ENCODE results near the gene TIMM22. TPM values are rescaled to one million over a fixed set of nuclear protein-coding genes. Genes with fewer than 3 reads are reported as not detected.

The TIMM22 gene
- polyA plus RNA-seq, 2 of the 4 experiments (the other 2 are of a cell fraction), result 15.8 to 21.3 TPM

DNA sequence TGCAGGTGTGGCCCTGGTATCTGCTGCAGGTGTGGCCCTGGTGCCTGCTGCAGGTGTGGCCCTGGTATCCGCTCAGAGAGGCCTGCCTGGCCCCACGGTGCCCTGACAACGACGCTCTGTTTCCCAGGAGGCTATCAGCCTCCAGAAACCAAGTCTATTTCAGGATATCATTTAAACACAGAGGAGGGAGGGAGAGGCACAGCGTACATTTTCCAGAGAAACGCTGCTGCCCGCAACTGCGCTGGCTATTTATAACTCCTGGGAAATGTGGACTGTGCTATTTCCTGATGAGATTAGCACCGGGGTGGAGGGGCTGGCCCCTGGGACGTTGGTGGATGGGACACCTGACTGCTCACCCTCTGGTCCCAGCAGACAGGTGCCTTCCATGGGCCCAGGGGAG is 22.5 kb downstream of the TIMM22 start:
- Histone ChIP-seq H3K4me1 (no peaks in the 10 kb centered on the region), H3K4me3 (no peak overlapping the region), H3K27ac (no peak overlapping the region), H3K9me3 (no peaks in the 10 kb centered on the region), H3K4me2 (no peak overlapping the region)
- POLR2A ChIA-PET, result no interaction called here
- no peak for TF ChIP-seq EHMT2 (IDR thresholded peaks at IDR 0.05; ENCODE audit: low read depth)
- TF ChIP-seq, protein P1, sequence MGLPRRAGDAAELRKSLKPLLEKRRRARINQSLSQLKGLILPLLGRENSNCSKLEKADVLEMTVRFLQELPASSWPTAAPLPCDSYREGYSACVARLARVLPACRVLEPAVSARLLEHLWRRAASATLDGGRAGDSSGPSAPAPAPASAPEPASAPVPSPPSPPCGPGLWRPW (IDR thresholded peaks at IDR 0.05), result no peak
- TF ChIP-seq, protein P2, sequence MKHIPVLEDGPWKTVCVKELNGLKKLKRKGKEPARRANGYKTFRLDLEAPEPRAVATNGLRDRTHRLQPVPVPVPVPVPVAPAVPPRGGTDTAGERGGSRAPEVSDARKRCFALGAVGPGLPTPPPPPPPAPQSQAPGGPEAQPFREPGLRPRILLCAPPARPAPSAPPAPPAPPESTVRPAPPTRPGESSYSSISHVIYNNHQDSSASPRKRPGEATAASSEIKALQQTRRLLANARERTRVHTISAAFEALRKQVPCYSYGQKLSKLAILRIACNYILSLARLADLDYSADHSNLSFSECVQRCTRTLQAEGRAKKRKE (CRISPR knock-in tag; IDR thresholded peaks at IDR 0.05; ENCODE audit: low read depth), result no peak
- CTCF ChIA-PET, result interaction anchor here (0.9 to 2.5 kb wide), 3 partner anchors 21 to 37 kb away, joined by 4 to 10 read pairs (median 7); partner anchors contain the start of gene TIMM22
- DNase-seq (ENCODE audit: low read depth in 1 of 2, low spot score in 1 of 2) (no peak), FAIRE-seq (no peak), ATAC-seq (no peak)
- 84% methylated on average over 10 of the region's 10 CpGs for WGBS (ENCODE audit: missing lambda C conversion rate)

DNA sequence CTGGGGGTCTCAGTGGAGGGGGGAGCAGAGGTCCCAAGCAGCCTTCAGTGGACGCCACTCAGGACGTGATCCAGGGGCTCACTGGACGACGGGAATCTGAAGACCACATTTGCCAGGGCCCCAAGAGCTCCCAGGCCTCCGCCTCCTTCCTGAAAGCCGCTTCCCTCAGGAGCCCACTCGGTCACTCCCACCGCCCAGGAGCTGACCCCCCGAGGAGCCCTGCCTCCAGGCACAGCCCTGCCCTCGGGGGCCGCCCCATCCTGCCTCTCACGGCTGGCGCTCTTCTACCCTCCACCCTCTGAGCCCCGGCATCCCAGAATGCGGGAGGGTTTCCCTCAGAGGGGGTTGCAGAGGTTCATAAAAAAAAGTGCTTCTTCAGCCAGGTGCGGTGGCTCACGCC is 24.2 kb downstream of the TIMM22 start:
- H3K27ac ChIP-seq, result no peak overlapping the region
- no peaks in the 10 kb centered on the region for H3K9me3 ChIP-seq
- FAIRE-seq (no peak), ATAC-seq (no peak), DNase-seq (ENCODE audit: low read depth in 1 of 2, low spot score in 1 of 2) (no peak)
- POLR2A ChIA-PET, result no interaction called here
- H3K4me1 ChIP-seq, result no peaks in the 10 kb centered on the region
- CTCF ChIA-PET, result interaction anchor here (0.9 to 3.7 kb wide), 3 partner anchors 17 to 37 kb away, joined by 4 to 16 read pairs (median 9); no protein-coding TSS in a partner anchor
- no peak for TF ChIP-seq EP300 (IDR thresholded peaks at IDR 0.05)
- no peak for TF ChIP-seq EHMT2 (IDR thresholded peaks at IDR 0.05; ENCODE audit: low read depth)
- TF ChIP-seq MAFK (IDR thresholded peaks at IDR 0.05; ENCODE audit: partially characterized antibody), result no peak
- no peak for TF ChIP-seq NPAS2 (CRISPR knock-in tag; IDR thresholded peaks at IDR 0.05; ENCODE audit: borderline replicate concordance)
- no peak for TF ChIP-seq HOXB13 (CRISPR knock-in tag; IDR thresholded peaks at IDR 0.05; ENCODE audit: low read depth)
- TF ChIP-seq RAD21 (conservative IDR thresholded peaks at IDR 0.05 in 1 of 2, IDR thresholded peaks at IDR 0.05 in 1 of 2), result no peak
- TF ChIP-seq POLR2AphosphoS2 (conservative IDR thresholded peaks at IDR 0.05; ENCODE audit: low read length), result no peak
- TF ChIP-seq MYC (IDR thresholded peaks at IDR 0.05; ENCODE audit: borderline replicate concordance, low read length), result no peak
- TF ChIP-seq CHD2 (IDR thresholded peaks at IDR 0.05; ENCODE audit: low read length, partially characterized antibody), result no peak
- TF ChIP-seq, protein P2 (CRISPR knock-in tag; IDR thresholded peaks at IDR 0.05; ENCODE audit: low read depth), result no peak
- TF ChIP-seq CBX2 (IDR thresholded peaks at IDR 0.05; ENCODE audit: borderline replicate concordance, low read depth), result no peak
- no peak for TF ChIP-seq FOSB (CRISPR knock-in tag; IDR thresholded peaks at IDR 0.05)
- no peak for TF ChIP-seq HOXB5 (CRISPR knock-in tag; IDR thresholded peaks at IDR 0.05)
- TF ChIP-seq PHF8 (IDR thresholded peaks at IDR 0.05; ENCODE audit: borderline replicate concordance, low read depth), result no peak
- no peak for TF ChIP-seq CHD4 (IDR thresholded peaks at IDR 0.05; ENCODE audit: borderline replicate concordance)
- H3K4me2 ChIP-seq, result no peak overlapping the region
- no peak overlapping the region for H3K4me3 ChIP-seq
- 94% methylated on average over 14 of the region's 17 CpGs for WGBS (ENCODE audit: missing lambda C conversion rate)

DNA sequence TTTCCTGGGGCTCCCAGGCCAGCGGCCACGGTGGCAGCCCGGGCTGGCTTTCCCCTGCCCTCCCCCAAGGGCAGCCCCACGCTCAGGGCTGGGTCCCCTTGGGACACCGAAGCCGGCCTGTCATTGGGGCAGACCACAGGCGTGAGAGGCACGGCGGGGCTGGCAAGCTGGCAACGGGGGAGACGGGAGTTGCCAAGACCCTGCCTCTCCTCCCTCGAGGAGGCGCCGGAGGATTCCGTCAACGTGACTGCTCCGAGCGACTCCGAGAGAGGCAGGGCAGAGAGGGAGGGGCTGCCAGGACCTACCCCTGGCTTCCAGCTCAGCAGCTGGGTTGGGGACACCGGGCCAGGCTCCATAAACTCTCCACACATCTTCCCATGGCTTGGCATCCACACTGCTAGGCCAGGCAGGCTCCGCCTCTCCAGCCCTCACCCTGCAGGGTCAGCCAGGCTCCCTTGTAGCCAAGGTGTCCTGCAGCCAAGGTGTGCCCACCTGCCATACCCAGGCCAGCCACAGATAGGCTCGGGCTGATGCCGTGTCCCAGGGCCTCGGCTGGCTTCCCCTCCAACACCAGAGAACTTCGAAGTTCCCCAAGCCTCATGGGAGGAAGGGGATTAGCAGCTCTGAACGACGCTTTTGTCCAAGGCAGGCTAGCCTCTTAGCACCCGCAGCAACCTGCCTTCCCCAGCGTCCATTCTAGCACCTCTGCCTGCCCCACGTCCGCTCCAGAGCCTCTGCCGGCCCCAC is 25.5 kb downstream of the TIMM22 start:
- DNase-seq (ENCODE audit: low read depth in 1 of 2, low spot score in 1 of 2), result no peak
- Histone ChIP-seq H3K4me3 (no peak overlapping the region), H3K9me3 (no peaks in the 10 kb centered on the region), H3K4me2 (no peak overlapping the region), H3K4me1 (no peaks in the 10 kb centered on the region), H3K27ac (no peak overlapping the region)
- ChIA-PET CTCF (interaction anchor here (0.9 to 3.7 kb wide), 4 partner anchors 18 to 36 kb away, joined by 4 to 16 read pairs (median 8); partner anchors contain the start of gene TIMM22), POLR2A (no interaction called here)
- 95% methylated on average over 31 of the region's 32 CpGs for WGBS (ENCODE audit: missing lambda C conversion rate)
- no peak for FAIRE-seq
- ATAC-seq, result peak; percentile 7 to 18; a peak in 3 of 6 replicates
- TF ChIP-seq RFX5 (IDR thresholded peaks at IDR 0.05), result no peak
- TF ChIP-seq JUNB (IDR thresholded peaks at IDR 0.05), result no peak
- TF ChIP-seq, protein P3, sequence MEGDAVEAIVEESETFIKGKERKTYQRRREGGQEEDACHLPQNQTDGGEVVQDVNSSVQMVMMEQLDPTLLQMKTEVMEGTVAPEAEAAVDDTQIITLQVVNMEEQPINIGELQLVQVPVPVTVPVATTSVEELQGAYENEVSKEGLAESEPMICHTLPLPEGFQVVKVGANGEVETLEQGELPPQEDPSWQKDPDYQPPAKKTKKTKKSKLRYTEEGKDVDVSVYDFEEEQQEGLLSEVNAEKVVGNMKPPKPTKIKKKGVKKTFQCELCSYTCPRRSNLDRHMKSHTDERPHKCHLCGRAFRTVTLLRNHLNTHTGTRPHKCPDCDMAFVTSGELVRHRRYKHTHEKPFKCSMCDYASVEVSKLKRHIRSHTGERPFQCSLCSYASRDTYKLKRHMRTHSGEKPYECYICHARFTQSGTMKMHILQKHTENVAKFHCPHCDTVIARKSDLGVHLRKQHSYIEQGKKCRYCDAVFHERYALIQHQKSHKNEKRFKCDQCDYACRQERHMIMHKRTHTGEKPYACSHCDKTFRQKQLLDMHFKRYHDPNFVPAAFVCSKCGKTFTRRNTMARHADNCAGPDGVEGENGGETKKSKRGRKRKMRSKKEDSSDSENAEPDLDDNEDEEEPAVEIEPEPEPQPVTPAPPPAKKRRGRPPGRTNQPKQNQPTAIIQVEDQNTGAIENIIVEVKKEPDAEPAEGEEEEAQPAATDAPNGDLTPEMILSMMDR (IDR thresholded peaks at IDR 0.05), result no peak
- TF ChIP-seq NFE2L2 (conservative IDR thresholded peaks at IDR 0.05; ENCODE audit: low read length), result no peak
- TF ChIP-seq TFCP2L1 (CRISPR knock-in tag; IDR thresholded peaks at IDR 0.05), result no peak
- TF ChIP-seq, protein P4, sequence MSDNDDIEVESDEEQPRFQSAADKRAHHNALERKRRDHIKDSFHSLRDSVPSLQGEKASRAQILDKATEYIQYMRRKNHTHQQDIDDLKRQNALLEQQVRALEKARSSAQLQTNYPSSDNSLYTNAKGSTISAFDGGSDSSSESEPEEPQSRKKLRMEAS (IDR thresholded peaks at IDR 0.05), result no peak
- TF ChIP-seq, protein P1 (IDR thresholded peaks at IDR 0.05), result no peak
- no peak for TF ChIP-seq FOSL2 (IDR thresholded peaks at IDR 0.05)
- no peak for TF ChIP-seq FOSL2 (CRISPR knock-in tag; IDR thresholded peaks at IDR 0.05)
- no peak for TF ChIP-seq GATA3 (IDR thresholded peaks at IDR 0.05; ENCODE audit: borderline replicate concordance)
- no peak for TF ChIP-seq HOXA7 (CRISPR knock-in tag; IDR thresholded peaks at IDR 0.05)
- TF ChIP-seq ZSCAN20 (CRISPR knock-in tag; IDR thresholded peaks at IDR 0.05), result no peak
- TF ChIP-seq HDAC2 (IDR thresholded peaks at IDR 0.05), result no peak
- TF ChIP-seq KDM1A (IDR thresholded peaks at IDR 0.05; ENCODE audit: low read depth), result no peak
- TF ChIP-seq SREBF2 (IDR thresholded peaks at IDR 0.05), result no peak
